GM06990 (cell line): Measurements from ENCODE around the gene PXDC1.
"Not testable (repeated sequence)": the region's sequence is repeated elsewhere in the genome, so short reads cannot be mapped to it uniquely, and the experiment has no call there.

ENCODE experiments used
- DNase-seq: peaks from one replicate; pipeline ENCODE4 v3.0.0-alpha.2; 2011; ENCODE audit not compliant: insufficient read length; ENCODE audit errors: extremely low read depth
- H3K27me3 ChIP-seq: replicated peaks from 2 replicates; pipeline ENCODE4 v1.6.0; 2011; ENCODE audit warnings: low read length; ENCODE audit not compliant: control insufficient read depth, insufficient read depth
- H3K36me3 ChIP-seq: 2 replicates; pipeline ENCODE4 v1.5.1; 2011; ENCODE audit warnings: low read length; ENCODE audit not compliant: control insufficient read depth, insufficient read depth
- H3K4me3 ChIP-seq: replicated peaks from 2 replicates; pipeline ENCODE4 v1.5.1; 2011; ENCODE audit warnings: low read depth, mild to moderate bottlenecking, control low read depth, low read length
- TF ChIP-seq, protein P1 (sequence below): IDR thresholded peaks from 2 replicates; pipeline ENCODE4 v1.5.1; 2011; ENCODE audit warnings: low read length, control low read depth, mild to moderate bottlenecking, inconsistent platforms; ENCODE audit not compliant: insufficient read depth, poor library complexity, severe bottlenecking

PXDC1 gene

GRCh38 chr6:3678946-3679345, 72.6 kb downstream of the PXDC1 start:
- TF ChIP-seq, protein P1, sequence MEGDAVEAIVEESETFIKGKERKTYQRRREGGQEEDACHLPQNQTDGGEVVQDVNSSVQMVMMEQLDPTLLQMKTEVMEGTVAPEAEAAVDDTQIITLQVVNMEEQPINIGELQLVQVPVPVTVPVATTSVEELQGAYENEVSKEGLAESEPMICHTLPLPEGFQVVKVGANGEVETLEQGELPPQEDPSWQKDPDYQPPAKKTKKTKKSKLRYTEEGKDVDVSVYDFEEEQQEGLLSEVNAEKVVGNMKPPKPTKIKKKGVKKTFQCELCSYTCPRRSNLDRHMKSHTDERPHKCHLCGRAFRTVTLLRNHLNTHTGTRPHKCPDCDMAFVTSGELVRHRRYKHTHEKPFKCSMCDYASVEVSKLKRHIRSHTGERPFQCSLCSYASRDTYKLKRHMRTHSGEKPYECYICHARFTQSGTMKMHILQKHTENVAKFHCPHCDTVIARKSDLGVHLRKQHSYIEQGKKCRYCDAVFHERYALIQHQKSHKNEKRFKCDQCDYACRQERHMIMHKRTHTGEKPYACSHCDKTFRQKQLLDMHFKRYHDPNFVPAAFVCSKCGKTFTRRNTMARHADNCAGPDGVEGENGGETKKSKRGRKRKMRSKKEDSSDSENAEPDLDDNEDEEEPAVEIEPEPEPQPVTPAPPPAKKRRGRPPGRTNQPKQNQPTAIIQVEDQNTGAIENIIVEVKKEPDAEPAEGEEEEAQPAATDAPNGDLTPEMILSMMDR, result no peak
- H3K4me3 ChIP-seq, result no peak overlapping the region
- no peak for DNase-seq
- no peaks in the 10 kb centered on the region for H3K27me3 ChIP-seq
- H3K36me3 ChIP-seq, result no peaks in the 10 kb centered on the region

DNA sequence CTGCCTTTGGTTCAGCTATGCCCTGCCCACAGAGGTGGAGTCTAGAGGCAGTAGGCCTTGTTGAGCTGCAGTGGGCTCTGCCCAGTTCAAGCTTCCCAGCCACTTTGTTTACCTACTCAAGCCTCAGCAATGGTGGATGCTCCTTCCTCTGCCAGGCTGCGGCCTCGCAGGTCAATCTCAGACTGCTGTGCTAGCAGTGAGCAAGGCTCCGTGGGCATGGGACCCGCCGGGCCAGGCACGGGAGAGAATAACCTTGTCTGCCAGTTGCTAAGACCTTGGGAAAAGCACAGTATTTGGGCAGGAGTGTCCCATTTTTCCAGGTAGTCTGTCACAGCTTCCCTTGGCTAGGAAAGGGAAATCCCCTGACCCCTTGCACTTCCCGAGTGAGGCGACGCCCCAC, 73.8 kb downstream of the PXDC1 start:
- H3K36me3 ChIP-seq, DNase-seq, H3K4me3 ChIP-seq, H3K27me3 ChIP-seq: not testable (repeated sequence)

DNA sequence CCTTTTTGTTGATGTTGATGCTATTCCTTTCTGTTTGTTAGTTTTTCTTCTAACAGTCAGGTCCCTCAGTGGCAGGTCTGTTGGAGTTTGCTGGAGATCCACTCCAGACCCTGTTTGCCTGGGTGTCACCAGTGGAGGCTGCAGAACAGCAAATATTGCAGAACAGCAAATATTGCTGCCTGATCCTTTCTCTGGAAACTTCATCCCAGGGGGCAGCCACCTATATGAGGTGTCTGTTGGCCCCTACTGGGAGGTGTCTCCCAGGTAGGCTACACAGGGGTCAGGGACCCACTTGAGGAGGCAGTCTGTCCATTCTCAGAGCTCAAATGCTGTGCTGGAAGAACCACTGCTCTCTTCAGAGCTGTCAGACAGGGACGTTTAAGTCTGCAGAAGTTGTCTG, 74.2 kb downstream of the PXDC1 start:
- H3K4me3 ChIP-seq, result not testable (repeated sequence)

More for the DNA sequence above, 74.2 kb downstream of the PXDC1 start:
- H3K27me3 ChIP-seq, H3K36me3 ChIP-seq, DNase-seq: not testable (repeated sequence)
